Astrocyte (in vitro differentiated cells and primary cell): ENCODE measurements around the gene ZNF628. TPM values are rescaled to one million over a fixed set of nuclear protein-coding genes. Genes with fewer than 3 reads are reported as not detected.
A peak's percentile ranks its signal among the peaks of the same experiment; 100 is the strongest.

Source experiments
- DNase-seq: peaks from one replicate; pipeline ENCODE4 v3.0.0-alpha.2; 2010; ENCODE audit warnings: low read depth
- FAIRE-seq: peaks from 2 replicates; lab custom pipeline; 2011; peaks lifted over from hg19 to GRCh38; lab: Jason Lieb, UNC
- H2AFZ ChIP-seq: 2 replicates; pipeline ENCODE4 v1.6.0; 2012; ENCODE audit warnings: low read depth, low read length, inconsistent platforms
- H3K27ac ChIP-seq: 2 replicates; pipeline ENCODE4 v1.5.1; 2011; ENCODE audit warnings: low read depth, low read length, inconsistent platforms
- H3K27me3 ChIP-seq: 2 replicates; pipeline ENCODE4 v1.6.0; 2011; ENCODE audit warnings: low read length, inconsistent platforms; ENCODE audit not compliant: insufficient read depth
- H3K36me3 ChIP-seq: 2 replicates; pipeline ENCODE4 v1.5.1; 2011; ENCODE audit warnings: low read length, inconsistent platforms; ENCODE audit not compliant: insufficient read depth
- H3K4me1 ChIP-seq: 2 replicates; pipeline ENCODE4 v1.5.1; 2011; ENCODE audit warnings: low read length, inconsistent platforms; ENCODE audit not compliant: insufficient read depth
- H3K4me2 ChIP-seq: 2 replicates; pipeline ENCODE4 v1.6.0; 2012; ENCODE audit warnings: low read length, inconsistent platforms
- H3K4me3 ChIP-seq: 2 replicates; pipeline ENCODE4 v1.5.1; 2011; ENCODE audit warnings: low read depth, mild to moderate bottlenecking, low read length, inconsistent platforms; ENCODE audit not compliant: insufficient read depth
- H3K79me2 ChIP-seq: 2 replicates; pipeline ENCODE4 v1.6.0; 2012; ENCODE audit warnings: mild to moderate bottlenecking, low read length, inconsistent platforms; ENCODE audit not compliant: insufficient read depth
- H3K9ac ChIP-seq: 2 replicates; pipeline ENCODE4 v1.6.0; 2012; ENCODE audit warnings: mild to moderate bottlenecking, low read length, inconsistent platforms
- H3K9me3 ChIP-seq: 2 replicates; pipeline ENCODE4 v1.5.1; 2012; ENCODE audit warnings: low read depth, mild to moderate bottlenecking, low read length, inconsistent platforms; ENCODE audit not compliant: insufficient read depth
- H4K20me1 ChIP-seq: 2 replicates; pipeline ENCODE4 v1.6.0; 2012; ENCODE audit warnings: low read length, inconsistent platforms; ENCODE audit not compliant: insufficient read depth
- H3K27ac Mint-ChIP-seq: one replicate; pipeline ENCODE4 v1.8.0; 2021; ENCODE audit warnings: mild to moderate bottlenecking, mixed read lengths; ENCODE audit not compliant: unreplicated experiment
- H3K27me3 Mint-ChIP-seq: one replicate; pipeline ENCODE4 v1.8.0; 2021; ENCODE audit warnings: low read depth, mixed read lengths; ENCODE audit not compliant: unreplicated experiment
- H3K36me3 Mint-ChIP-seq: one replicate; pipeline ENCODE4 v1.8.0; 2021; ENCODE audit warnings: low read depth, mixed read lengths; ENCODE audit not compliant: unreplicated experiment
- H3K4me1 Mint-ChIP-seq: one replicate; pipeline ENCODE4 v1.8.0; 2021; ENCODE audit warnings: low read depth, mixed read lengths; ENCODE audit not compliant: unreplicated experiment
- H3K4me3 Mint-ChIP-seq: one replicate; pipeline ENCODE4 v1.8.0; 2021; ENCODE audit warnings: mild to moderate bottlenecking, moderate library complexity, mixed read lengths; ENCODE audit not compliant: unreplicated experiment
- H3K9me3 Mint-ChIP-seq: one replicate; pipeline ENCODE4 v1.8.0; 2021; ENCODE audit warnings: mild to moderate bottlenecking, mixed read lengths; ENCODE audit not compliant: unreplicated experiment
- CTCF ChIP-seq: IDR thresholded peaks from 2 replicates; pipeline ENCODE4 v1.5.1; 2011; ENCODE audit warnings: low read depth, mild to moderate bottlenecking, inconsistent platforms, low read length, moderate library complexity; ENCODE audit not compliant: insufficient read depth
- EZH2 ChIP-seq: IDR thresholded peaks from 2 replicates; pipeline ENCODE4 v1.6.1; 2012; ENCODE audit warnings: mild to moderate bottlenecking, low read length, inconsistent platforms; ENCODE audit not compliant: insufficient read depth
- total RNA-seq: library from RNA; stranded (reverse); gene quantifications from 2 replicates; pipeline ENCODE4 v1.2.1, GENCODE V29; 2021

ZNF628 gene
- total RNA-seq, 1 donor from 2014 or later, result 9.9 TPM

GRCh38 chr19:55527197-55528029, 51.0 kb downstream of the ZNF628 start:
- Histone ChIP-seq H3K9me3 (no peaks in the 10 kb centered on the region), H3K27me3 (no peaks in the 10 kb centered on the region), H2AFZ (no peak overlapping the region), H3K9ac (no peak overlapping the region), H4K20me1 (no peaks in the 10 kb centered on the region), H3K79me2 (no peaks in the 10 kb centered on the region), H3K36me3 (no peaks in the 10 kb centered on the region), H3K4me1 (no peaks in the 10 kb centered on the region), H3K27ac (no peak overlapping the region), H3K4me2 (no peak overlapping the region), H3K4me3 (no peak overlapping the region)
- Mint-ChIP-seq H3K36me3 (no peaks in the 10 kb centered on the region), H3K4me1 (no peaks in the 10 kb centered on the region), H3K27me3 (no peaks in the 10 kb centered on the region), H3K4me3 (no peak overlapping the region), H3K27ac (no peak overlapping the region), H3K9me3 (no peaks in the 10 kb centered on the region)
- FAIRE-seq, result no peak
- TF ChIP-seq CTCF (no peak), EZH2 (no peak)
- no peak for DNase-seq

GRCh38 chr19:55528030-55528803, 51.8 kb downstream of the ZNF628 start:
- peak overlapping the region; percentile 20 for H3K4me2 ChIP-seq
- Mint-ChIP-seq H3K9me3 (no peaks in the 10 kb centered on the region), H3K27me3 (no peaks in the 10 kb centered on the region), H3K36me3 (no peaks in the 10 kb centered on the region), H3K4me3 (no peak overlapping the region), H3K27ac (no peak overlapping the region), H3K4me1 (no peaks in the 10 kb centered on the region)
- no peaks in the 10 kb centered on the region for H3K9me3 ChIP-seq
- no peaks in the 10 kb centered on the region for H4K20me1 ChIP-seq
- no peak overlapping the region for H3K4me3 ChIP-seq
- H3K27me3 ChIP-seq, result no peaks in the 10 kb centered on the region
- DNase-seq (no peak), FAIRE-seq (no peak)
- no peak overlapping the region for H2AFZ ChIP-seq
- H3K27ac ChIP-seq, result no peak overlapping the region
- H3K9ac ChIP-seq, result no peak overlapping the region
- no peaks in the 10 kb centered on the region for H3K79me2 ChIP-seq
- no peaks in the 10 kb centered on the region for H3K36me3 ChIP-seq
- no peak for TF ChIP-seq CTCF
- no peak for TF ChIP-seq EZH2
- H3K4me1 ChIP-seq, result no peaks in the 10 kb centered on the region
